Psoas muscle (tissue), 8 donors: Measurements from ENCODE around the gene TRIM71. TPM values are rescaled to one million over a fixed set of nuclear protein-coding genes. Genes with fewer than 3 reads are reported as not detected.

ENCODE experiments used
- ATAC-seq, 4 donors: fragments of 200-7000 bp; cut with Tn5 transposase; one replicate each; pipeline ENCODE4 v1.9.1; 2020; ENCODE audit warnings: moderate library complexity in 3 of 4, mild to moderate bottlenecking in 2 of 4
- DNase-seq, 2 donors: peaks; one replicate each; pipeline ENCODE4 v3.0.0-alpha.2; 2020
- H3K27ac ChIP-seq: fragments of 200-600 bp; one replicate; pipeline ENCODE4 v1.8.0; 2022
- H3K27me3 ChIP-seq, 3 donors: fragments of 200-600 bp in 1 of 3; one replicate each; pipeline versions ENCODE4 v1.6.1 to v1.8.0; 2013 to 2022; ENCODE audit warnings: low read length in 2 of 3, mild to moderate bottlenecking in 2 of 3, moderate library complexity in 1 of 3; ENCODE audit not compliant: insufficient read depth in 3 of 3
- H3K36me3 ChIP-seq, 2 donors: fragments of 200-600 bp in 1 of 2; one replicate each; pipeline versions ENCODE4 v1.6.1 to v1.8.0; 2013 to 2022; ENCODE audit warnings: low read depth in 1 of 2, mild to moderate bottlenecking in 1 of 2, moderate library complexity in 1 of 2; ENCODE audit not compliant: insufficient read depth in 1 of 2
- H3K4me1 ChIP-seq: fragments of 200-600 bp; one replicate; pipeline ENCODE4 v1.8.0; 2022
- H3K4me3 ChIP-seq: fragments of 200-600 bp; one replicate; pipeline ENCODE4 v1.8.0; 2022; ENCODE audit warnings: mild to moderate bottlenecking
- H3K9me3 ChIP-seq: fragments of 200-600 bp; one replicate; pipeline ENCODE4 v1.8.0; 2022
- WGBS, 3 donors: extraction: QIAGEN DNeasy Blood & Tissue Kit; methylation state at CpG; one replicate each; pipeline versions ENCODE4 v1.1.6 to v1.1.7; 2013; 5-methylcytosine and 5-hydroxymethylcytosine counted together
- intact Hi-C, 2 donors: fragments of 100-400 bp; cut with DNase I; formaldehyde crosslinking; loops; one replicate each; pipeline versions ENCODE4 v1.11.0 to v1.14.2; 2022
- polyA plus RNA-seq, 3 donors: library from polyadenylated mRNA; stranded (reverse); fragments of 200-250 nt; gene quantifications; one replicate each; pipeline ENCODE4 v1.2.3, GENCODE V29; 2013
- total RNA-seq, 4 donors: library from RNA; stranded (reverse); fragmentation: NEBNext Ultra II Directional in 2 of 4; extraction: Animal tissue kit (Norgen Biotek cat#: 25700) in 2 of 4; gene quantifications; one replicate each; pipeline versions ENCODE4 v1.2.1 to v1.2.4, GENCODE V29; 2021 to 2023
- TF ChIP-seq, protein P1 (sequence below): fragments of 200-600 bp; IDR thresholded peaks from one replicate; pipeline ENCODE4 v1.8.0; 2022; ENCODE audit warnings: antibody characterized with exemption
- donor health status: healthy with polysubstance abuse.
- donor health status: DM: no; HTN: no; CAD: no; lungs with moderate emphysema.
- donor health status: Bipolar disorder and iron deficiency.
- donor health status: healthy.
- donor health status: DM: yes; HTN: yes; CAD: no.
- donor health status: DM: no; HTN: no; CAD: no.
- donor health status: DM: no; HTN: no; CAD: no.
- donor health status: DM: yes; HTN: yes; CAD: no.

The TRIM71 gene
- total and polyA plus RNA-seq, 7 donors = 0.01 TPM; not detected in 6

DNA sequence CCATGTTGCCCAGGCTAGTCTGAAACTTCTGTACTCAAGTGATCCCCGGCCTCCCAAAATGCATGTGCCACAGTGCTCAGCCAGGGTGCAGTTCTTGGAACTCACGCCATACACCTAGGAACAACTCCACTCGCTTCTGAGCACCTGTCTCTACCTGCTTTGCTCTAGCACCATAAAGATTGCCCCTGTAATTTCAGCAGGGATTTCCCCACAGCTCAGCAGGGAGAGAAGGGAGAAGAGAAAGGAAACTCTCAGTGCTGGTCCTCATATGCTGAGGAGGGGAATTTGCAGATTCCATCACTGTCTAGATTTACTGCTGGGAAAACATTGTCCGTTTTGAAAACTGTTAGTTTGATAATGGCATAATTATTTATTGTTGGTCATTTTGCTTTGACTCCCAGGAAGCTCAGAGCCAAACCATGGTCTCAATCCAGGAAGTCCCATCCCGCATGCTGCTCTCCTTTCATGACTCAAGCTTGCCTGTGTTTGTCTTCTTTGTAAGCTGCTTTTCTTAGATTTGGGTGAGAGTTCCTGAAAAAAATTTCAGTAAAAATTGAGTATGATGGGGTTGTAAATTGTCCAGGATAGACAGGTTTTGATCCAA is 24.2 kb downstream of the TRIM71 start:
- TF ChIP-seq, protein P1, sequence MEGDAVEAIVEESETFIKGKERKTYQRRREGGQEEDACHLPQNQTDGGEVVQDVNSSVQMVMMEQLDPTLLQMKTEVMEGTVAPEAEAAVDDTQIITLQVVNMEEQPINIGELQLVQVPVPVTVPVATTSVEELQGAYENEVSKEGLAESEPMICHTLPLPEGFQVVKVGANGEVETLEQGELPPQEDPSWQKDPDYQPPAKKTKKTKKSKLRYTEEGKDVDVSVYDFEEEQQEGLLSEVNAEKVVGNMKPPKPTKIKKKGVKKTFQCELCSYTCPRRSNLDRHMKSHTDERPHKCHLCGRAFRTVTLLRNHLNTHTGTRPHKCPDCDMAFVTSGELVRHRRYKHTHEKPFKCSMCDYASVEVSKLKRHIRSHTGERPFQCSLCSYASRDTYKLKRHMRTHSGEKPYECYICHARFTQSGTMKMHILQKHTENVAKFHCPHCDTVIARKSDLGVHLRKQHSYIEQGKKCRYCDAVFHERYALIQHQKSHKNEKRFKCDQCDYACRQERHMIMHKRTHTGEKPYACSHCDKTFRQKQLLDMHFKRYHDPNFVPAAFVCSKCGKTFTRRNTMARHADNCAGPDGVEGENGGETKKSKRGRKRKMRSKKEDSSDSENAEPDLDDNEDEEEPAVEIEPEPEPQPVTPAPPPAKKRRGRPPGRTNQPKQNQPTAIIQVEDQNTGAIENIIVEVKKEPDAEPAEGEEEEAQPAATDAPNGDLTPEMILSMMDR = no peak
- ATAC-seq = no peak

DNA sequence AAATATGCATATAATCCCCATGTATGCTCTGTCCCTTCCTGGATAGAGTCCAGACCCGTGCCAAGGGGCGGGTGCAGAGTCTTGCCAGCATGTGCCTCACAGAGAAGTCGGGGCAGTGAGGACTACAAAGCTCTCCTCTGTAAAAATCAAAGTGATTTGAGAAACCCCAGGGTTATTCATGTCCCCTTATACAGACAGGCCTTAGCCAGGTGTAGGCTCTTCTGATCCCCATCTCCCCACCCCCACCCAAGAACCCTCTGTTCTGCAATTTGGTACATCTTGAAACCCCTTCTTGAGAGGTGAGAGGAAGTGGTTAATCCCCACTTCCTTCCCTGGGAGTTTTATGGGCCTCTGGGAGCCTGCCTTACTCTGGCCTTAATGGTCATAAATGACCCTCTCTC is 24.7 kb downstream of the TRIM71 start:
- Histone ChIP-seq H3K4me3 (no peak overlapping the region), H3K36me3 (no peaks in the 10 kb centered on the region), H3K27me3 (peaks cover 0 to 9% (median 0%) of the 10 kb centered on the region in 3 donors), H3K4me1 (no peaks in the 10 kb centered on the region), H3K9me3 (no peaks in the 10 kb centered on the region), H3K27ac (no peak overlapping the region)
- no peak for ATAC-seq
- TF ChIP-seq, protein P1 = no peak
- 18 to 33% (median 20%) methylated on average over 3 of the region's 3 CpGs for WGBS, 3 donors
- no peak for DNase-seq
- intact Hi-C loops = no loop called here

More for the DNA sequence above, 24.2 kb downstream of the TRIM71 start:
- intact Hi-C loops = no loop called here
- Histone ChIP-seq H3K9me3 (no peaks in the 10 kb centered on the region), H3K36me3 (no peaks in the 10 kb centered on the region), H3K4me3 (no peak overlapping the region), H3K27ac (no peak overlapping the region), H3K27me3 (peaks cover 0 to 9% (median 0%) of the 10 kb centered on the region in 3 donors), H3K4me1 (no peaks in the 10 kb centered on the region)
- 63 to 65% (median 64%) methylated on average over 5 of the region's 5 CpGs for WGBS, 3 donors
- DNase-seq = no peak

DNA sequence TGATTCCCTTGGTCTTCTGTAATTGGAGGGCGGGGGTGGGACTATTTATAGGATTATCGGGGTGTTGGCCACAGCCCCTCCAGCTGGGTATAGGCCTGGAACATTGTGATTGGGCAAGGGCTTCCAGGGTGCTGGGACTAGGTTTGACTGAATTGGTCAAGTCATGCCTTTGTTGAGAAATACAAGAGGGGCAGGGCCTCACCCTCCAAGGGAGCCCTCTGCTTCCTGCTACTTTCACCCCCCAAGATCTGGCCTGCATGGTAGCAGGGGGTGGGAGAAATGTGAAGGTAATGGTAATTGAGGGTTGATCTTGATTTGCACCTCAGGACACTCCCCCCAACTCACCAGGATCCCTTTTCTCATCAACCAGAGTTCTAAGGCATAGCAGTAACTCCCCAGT is 25.2 kb downstream of the TRIM71 start:
- Histone ChIP-seq H3K27me3 (peaks cover 0 to 9% (median 0%) of the 10 kb centered on the region in 3 donors), H3K4me1 (no peaks in the 10 kb centered on the region), H3K4me3 (no peak overlapping the region), H3K36me3 (no peaks in the 10 kb centered on the region), H3K27ac (no peak overlapping the region), H3K9me3 (no peaks in the 10 kb centered on the region)
- 33 to 42% (median 39%) methylated on average over 2 of the region's 2 CpGs for WGBS, 3 donors
- TF ChIP-seq, protein P1 = no peak
- no peak for DNase-seq
- intact Hi-C loops = no loop called here
- no peak for ATAC-seq

DNA sequence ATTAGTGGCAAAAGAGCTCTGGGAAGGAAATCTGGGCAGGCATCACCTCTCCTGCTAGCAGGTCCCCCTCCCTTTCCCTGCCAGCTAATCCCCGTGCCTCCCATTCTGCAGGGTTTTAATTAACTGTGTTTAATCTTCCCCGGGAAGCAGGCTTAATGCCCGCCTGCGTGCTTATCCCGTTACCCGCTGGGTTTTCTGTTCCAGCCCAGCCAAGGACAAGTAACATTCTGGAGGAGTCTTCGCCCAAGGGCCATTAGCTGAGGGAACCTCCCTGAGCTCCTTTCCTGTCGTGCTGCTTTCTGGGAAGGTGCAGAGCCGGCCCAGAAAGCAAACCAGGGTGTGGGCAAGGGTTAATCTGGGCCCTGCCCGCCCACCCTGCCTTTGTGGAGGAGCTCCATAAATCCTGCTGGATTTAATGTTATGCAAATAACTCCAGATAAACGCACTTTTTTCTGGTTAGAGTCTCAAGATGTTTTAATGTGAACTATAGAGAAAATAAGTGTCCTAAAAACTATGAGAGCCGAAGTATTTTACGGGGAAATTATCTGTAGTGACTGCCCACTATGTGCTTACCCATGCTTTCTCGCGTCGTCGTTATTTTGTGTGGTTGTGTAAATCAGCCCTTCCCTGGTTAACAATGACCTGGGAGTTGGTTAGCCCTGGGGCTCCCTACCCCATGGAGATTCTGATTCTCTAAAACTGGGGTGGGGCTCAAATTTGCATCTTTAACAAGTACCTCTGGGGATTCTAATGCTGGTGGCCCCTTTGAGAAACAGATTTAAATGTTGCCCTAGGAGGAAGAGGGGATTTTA is 25.9 kb downstream of the TRIM71 start:
- Histone ChIP-seq H3K27ac (no peak overlapping the region), H3K36me3 (no peaks in the 10 kb centered on the region), H3K27me3 (peaks cover 0 to 9% (median 0%) of the 10 kb centered on the region in 3 donors), H3K4me1 (no peaks in the 10 kb centered on the region), H3K4me3 (no peak overlapping the region), H3K9me3 (no peaks in the 10 kb centered on the region)
- TF ChIP-seq, protein P1 = no peak
- intact Hi-C loops = no loop called here
- no peak for DNase-seq
- no peak for ATAC-seq
- 67 to 68% (median 68%) methylated on average over 17 of the region's 17 CpGs for WGBS, 3 donors
